GM23338 (cell line): ENCODE results near the gene AMOTL1.

Experiments used
- EZH2 ChIP-seq: fragments of 200-600 bp; sonication (generic); IDR thresholded peaks from one replicate; pipeline ENCODE4 v1.8.0; 2017; ENCODE audit warnings: antibody characterized with exemption, mild to moderate bottlenecking, low read depth; ENCODE audit not compliant: unreplicated experiment
- EZH2phosphoT487 ChIP-seq: fragments of 200-600 bp; sonication (generic); IDR thresholded peaks from one replicate; pipeline ENCODE4 v1.8.1; 2018; ENCODE audit warnings: antibody characterized with exemption; ENCODE audit not compliant: unreplicated experiment
- POLR2AphosphoS5 ChIP-seq: IDR thresholded peaks from 2 replicates; pipeline ENCODE4 v1.6.1; 2016; ENCODE audit warnings: antibody characterized with exemption, low read depth
- ZNF331 ChIP-seq: fragments of 250-450 bp; sonication (Bioruptor Pico); IDR thresholded peaks from 2 replicates; pipeline ENCODE4 v1.5.0; 2020; ENCODE audit warnings: low read depth, mild to moderate bottlenecking, moderate library complexity
- TF ChIP-seq, protein P1 (sequence below), 2 experiments: fragments of 200-600 bp in 1 of 2; sonication (generic) in 1 of 2; conservative IDR thresholded peaks; 2 replicates each; pipeline versions ENCODE4 v1.5.1 to v1.6.1; 2016 to 2017; ENCODE audit warnings: antibody characterized with exemption in 2 of 2, low read depth in 2 of 2, mild to moderate bottlenecking in 2 of 2, moderate library complexity in 1 of 2

DNA sequence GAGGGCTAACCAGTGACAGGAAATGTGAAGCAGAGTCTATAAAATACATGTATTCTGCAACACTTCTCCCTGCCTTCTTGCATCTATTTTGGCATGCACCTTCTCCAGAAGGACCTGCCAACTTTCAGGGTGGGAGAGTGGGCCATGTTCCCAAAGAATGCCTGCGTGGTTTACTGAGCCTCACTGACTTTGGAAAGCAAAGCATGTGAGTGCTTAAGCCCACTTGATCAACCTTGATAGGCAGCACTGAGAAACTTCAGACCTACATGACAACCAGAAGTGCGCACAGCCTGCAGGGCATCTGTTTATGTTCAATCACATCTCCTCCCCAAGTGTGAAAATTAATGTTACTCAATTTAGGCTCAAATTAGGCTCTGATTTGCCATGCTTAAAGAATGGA is 69.2 kb downstream of the AMOTL1 start:
- TF ChIP-seq, protein P1, sequence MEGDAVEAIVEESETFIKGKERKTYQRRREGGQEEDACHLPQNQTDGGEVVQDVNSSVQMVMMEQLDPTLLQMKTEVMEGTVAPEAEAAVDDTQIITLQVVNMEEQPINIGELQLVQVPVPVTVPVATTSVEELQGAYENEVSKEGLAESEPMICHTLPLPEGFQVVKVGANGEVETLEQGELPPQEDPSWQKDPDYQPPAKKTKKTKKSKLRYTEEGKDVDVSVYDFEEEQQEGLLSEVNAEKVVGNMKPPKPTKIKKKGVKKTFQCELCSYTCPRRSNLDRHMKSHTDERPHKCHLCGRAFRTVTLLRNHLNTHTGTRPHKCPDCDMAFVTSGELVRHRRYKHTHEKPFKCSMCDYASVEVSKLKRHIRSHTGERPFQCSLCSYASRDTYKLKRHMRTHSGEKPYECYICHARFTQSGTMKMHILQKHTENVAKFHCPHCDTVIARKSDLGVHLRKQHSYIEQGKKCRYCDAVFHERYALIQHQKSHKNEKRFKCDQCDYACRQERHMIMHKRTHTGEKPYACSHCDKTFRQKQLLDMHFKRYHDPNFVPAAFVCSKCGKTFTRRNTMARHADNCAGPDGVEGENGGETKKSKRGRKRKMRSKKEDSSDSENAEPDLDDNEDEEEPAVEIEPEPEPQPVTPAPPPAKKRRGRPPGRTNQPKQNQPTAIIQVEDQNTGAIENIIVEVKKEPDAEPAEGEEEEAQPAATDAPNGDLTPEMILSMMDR (conservative IDR thresholded peaks at IDR 0.05; ENCODE audit: low read depth in 2 of 2): no peak
- no peak for TF ChIP-seq EZH2
- no peak for TF ChIP-seq ZNF331 (CRISPR knock-in tag)
- TF ChIP-seq EZH2phosphoT487: no peak
- no peak for TF ChIP-seq POLR2AphosphoS5
